ENCODE data around the gene CDCP2.

DNA sequence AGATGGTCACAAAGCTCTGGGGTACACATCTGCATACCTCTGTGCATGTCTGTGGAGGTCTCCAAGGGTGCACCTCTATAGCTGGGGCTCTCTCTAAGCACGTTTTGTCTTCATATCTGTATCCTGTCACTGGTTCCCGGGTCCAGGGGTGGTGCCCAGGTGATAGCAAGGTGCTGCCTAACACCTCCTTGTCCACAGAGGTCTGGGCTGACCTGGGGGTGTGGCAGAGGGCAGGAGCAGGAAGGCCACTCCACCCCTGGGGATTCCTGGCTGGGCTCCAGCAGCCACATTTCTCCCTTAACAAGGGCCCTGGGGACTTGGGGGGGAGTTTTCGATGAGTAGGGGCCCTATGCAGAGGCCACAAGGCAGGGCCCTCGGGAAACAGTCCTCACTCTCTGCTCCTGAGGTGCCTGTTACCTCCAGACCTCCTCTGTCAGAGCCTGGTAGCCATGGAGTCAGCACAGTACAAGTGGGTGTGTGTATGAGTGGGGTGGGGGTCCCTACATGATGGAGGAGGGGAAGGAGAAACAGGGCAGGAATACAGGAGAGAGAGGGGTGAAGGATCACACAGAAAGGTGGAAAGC, 7.0 kb upstream of the CDCP2 start:
- TF ChIP-seq CTCF (IDR thresholded peaks at IDR 0.05) (no peak), POLR2AphosphoS5 (IDR thresholded peaks at IDR 0.05) (no peak), POLR2A (IDR thresholded peaks at IDR 0.05) (no peak)

Data from prostate gland (tissue), 2 donors.